Kidney (tissue), 14 donors: ENCODE results near the gene E2F4. TPM values are rescaled to one million over a fixed set of nuclear protein-coding genes. Genes with fewer than 3 reads are reported as not detected.

Experiments used
- DNase-seq, 5 donors: peaks; one replicate each; pipeline ENCODE4 v3.0.0-alpha.2; 2013 to 2020
- FAIRE-seq: peaks from 2 replicates; lab custom pipeline; 2012; peaks lifted over from hg19 to GRCh38; lab: Jason Lieb, UNC
- H3K27ac ChIP-seq, 2 donors: one replicate each; pipeline ENCODE4 v1.7.0; 2013; ENCODE audit warnings: low read depth in 2 of 2, low read length in 2 of 2, inconsistent platforms in 1 of 2
- H3K27me3 ChIP-seq: one replicate; pipeline ENCODE4 v1.7.1; 2013; ENCODE audit warnings: low read length, inconsistent platforms; ENCODE audit not compliant: control insufficient read depth, insufficient read depth
- H3K36me3 ChIP-seq, 3 donors: one replicate each; pipeline versions ENCODE4 v1.7.0 to v1.7.1; 2013; ENCODE audit warnings: low read length in 3 of 3, control low read depth in 1 of 3, inconsistent platforms in 1 of 3; ENCODE audit not compliant: insufficient read depth in 3 of 3, control insufficient read depth in 2 of 3
- H3K4me1 ChIP-seq, 3 donors: one replicate each; pipeline versions ENCODE4 v1.7.0 to v1.7.1; 2013; ENCODE audit warnings: low read length in 3 of 3, inconsistent platforms in 1 of 3, low read depth in 1 of 3; ENCODE audit not compliant: control insufficient read depth in 2 of 3, insufficient read depth in 2 of 3
- H3K4me3 ChIP-seq, 3 donors: one replicate each; pipeline versions ENCODE4 v1.7.0 to v1.8.1; 2013; ENCODE audit warnings: low read length in 3 of 3, control low read depth in 1 of 3, inconsistent platforms in 1 of 3
- H3K9ac ChIP-seq, 3 donors: one replicate each; pipeline versions ENCODE4 v1.7.0 to v1.7.1; 2013; ENCODE audit warnings: low read length in 3 of 3, control low read depth in 1 of 3, inconsistent platforms in 1 of 3
- H3K9me3 ChIP-seq, 3 donors: one replicate each; pipeline versions ENCODE4 v1.7.0 to v1.7.1; 2013; ENCODE audit warnings: low read length in 3 of 3, control low read depth in 1 of 3, inconsistent platforms in 1 of 3; ENCODE audit not compliant: control insufficient read depth in 2 of 3, insufficient read depth in 1 of 3
- intact Hi-C: fragments of 100-400 bp; cut with DNase I; formaldehyde crosslinking; loops from one replicate; pipeline ENCODE4 v1.11.1; 2022
- polyA plus RNA-seq: library from polyadenylated mRNA; stranded (reverse); fragments of 350-450 nt; fragmentation: Illumina TruSeq; extraction: RNeasy Lipid Tissue Mini Kit (QIAGEN cat#74804); gene quantifications from one replicate; pipeline ENCODE4 v1.2.3, GENCODE V29; 2014; ENCODE audit warnings: low read depth, low replicate concordance; ENCODE audit not compliant: insufficient read depth
- total RNA-seq: library from RNA; stranded (reverse); fragmentation: NEBNext Ultra II Directional; extraction: Animal tissue kit (Norgen Biotek cat#: 25700); gene quantifications from one replicate; pipeline ENCODE4 v1.2.1, GENCODE V29; 2021
- TF ChIP-seq, protein P1 (sequence below): IDR thresholded peaks from 3 replicates; pipeline ENCODE4 v1.5.1; 2012; ENCODE audit warnings: mild to moderate bottlenecking, moderate library complexity, borderline replicate concordance; ENCODE audit not compliant: insufficient read depth; ENCODE audit errors: extremely low read depth
- donor health status: control.
- donor health status: control.
- donor health status: control.
- donor health status: control.
- donor health status: control.
- donor health status: DM: yes; HTN: yes; CAD: no.
- donor health status: Normal renal cell carcinoma (clear cell type).

The E2F4 gene
- total and polyA plus RNA-seq, 2 donors from 2014 or later: 39.1 to 54.4 TPM

DNA sequence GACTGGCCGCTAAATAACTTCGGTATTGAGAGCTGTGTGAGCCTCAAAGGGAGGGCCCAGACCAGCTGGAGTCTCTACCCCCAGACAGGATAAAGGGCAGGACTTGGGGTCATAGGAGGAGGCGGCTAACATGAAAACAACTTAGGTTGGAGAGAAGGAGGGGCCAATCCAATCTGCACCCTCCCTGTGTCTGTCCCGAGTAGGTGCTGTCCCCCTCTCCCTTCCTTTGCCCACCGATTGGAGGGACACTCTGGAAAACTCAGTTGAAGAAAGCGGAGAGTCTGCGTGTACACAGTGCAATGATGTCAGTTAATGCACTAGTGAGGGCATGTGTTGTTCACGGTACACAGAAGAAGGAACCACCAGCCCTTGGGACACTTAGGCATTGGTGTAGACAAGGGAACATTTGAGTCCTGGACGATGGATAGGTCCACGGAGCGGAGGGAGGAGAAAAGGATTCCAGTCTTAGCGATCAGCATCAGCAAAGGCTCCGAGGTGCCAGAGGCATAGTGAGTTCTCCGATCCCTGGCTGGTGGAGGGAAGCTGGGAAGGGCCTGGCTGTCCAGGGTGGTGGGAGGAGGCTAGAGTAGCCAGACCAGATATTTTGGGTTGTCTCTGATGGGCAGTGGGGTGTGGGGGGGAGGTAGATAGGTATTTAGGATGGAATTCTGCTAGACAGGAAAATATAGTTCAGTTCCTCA lies 20.9 kb upstream of the E2F4 start:
- Histone ChIP-seq H3K4me1 (peaks cover 0 to 34% (median 9%) of the 10 kb centered on the region in 3 donors), H3K27ac (peak overlapping the region; percentile 85 to 89), H3K9ac (peak overlapping the region in 2 of 3 donors; percentile 80 to 94), H3K36me3 (no peaks in the 10 kb centered on the region), H3K9me3 (no peaks in the 10 kb centered on the region), H3K27me3 (peaks cover 37% of the 10 kb centered on the region), H3K4me3 (peak overlapping the region in 2 of 3 donors; percentile 47 to 60)
- no peak for FAIRE-seq
- peak in 1 of 5 donors; percentile 46 for DNase-seq
- intact Hi-C loops: no loop called here
- TF ChIP-seq, protein P1, sequence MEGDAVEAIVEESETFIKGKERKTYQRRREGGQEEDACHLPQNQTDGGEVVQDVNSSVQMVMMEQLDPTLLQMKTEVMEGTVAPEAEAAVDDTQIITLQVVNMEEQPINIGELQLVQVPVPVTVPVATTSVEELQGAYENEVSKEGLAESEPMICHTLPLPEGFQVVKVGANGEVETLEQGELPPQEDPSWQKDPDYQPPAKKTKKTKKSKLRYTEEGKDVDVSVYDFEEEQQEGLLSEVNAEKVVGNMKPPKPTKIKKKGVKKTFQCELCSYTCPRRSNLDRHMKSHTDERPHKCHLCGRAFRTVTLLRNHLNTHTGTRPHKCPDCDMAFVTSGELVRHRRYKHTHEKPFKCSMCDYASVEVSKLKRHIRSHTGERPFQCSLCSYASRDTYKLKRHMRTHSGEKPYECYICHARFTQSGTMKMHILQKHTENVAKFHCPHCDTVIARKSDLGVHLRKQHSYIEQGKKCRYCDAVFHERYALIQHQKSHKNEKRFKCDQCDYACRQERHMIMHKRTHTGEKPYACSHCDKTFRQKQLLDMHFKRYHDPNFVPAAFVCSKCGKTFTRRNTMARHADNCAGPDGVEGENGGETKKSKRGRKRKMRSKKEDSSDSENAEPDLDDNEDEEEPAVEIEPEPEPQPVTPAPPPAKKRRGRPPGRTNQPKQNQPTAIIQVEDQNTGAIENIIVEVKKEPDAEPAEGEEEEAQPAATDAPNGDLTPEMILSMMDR: no peak

DNA sequence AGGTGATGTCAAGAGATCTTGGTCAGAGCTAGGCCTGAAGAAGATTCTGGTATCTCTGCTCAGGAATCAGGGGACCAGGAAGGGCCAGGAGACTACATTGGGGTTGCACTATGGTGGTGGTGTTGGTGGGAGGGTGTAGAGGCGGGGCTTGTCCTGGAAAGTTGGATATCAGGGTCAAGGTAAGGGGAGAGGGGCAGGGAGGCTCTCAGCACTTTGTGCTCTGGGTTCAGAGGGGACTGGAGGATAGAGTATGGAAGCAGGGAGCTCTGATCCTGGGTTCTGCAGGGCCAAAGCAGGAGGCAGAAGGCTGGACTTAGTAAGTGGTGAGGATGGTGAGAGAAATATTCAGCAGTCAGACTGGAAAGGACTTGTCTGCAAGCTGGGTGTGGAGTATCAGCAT lies 18.6 kb upstream of the E2F4 start:
- Histone ChIP-seq H3K9ac (peak overlapping the region in 1 of 3 donors; percentile 68), H3K9me3 (no peaks in the 10 kb centered on the region), H3K27me3 (peaks cover 23% of the 10 kb centered on the region), H3K36me3 (no peaks in the 10 kb centered on the region), H3K4me1 (peaks cover 0 to 40% (median 9%) of the 10 kb centered on the region in 3 donors), H3K4me3 (peak overlapping the region in 2 of 3 donors; percentile 47 to 64), H3K27ac (peak overlapping the region; percentile 81 to 90)
- no peak for FAIRE-seq
- TF ChIP-seq, protein P1: no peak
- intact Hi-C loops: no loop called here
- no peak for DNase-seq

DNA sequence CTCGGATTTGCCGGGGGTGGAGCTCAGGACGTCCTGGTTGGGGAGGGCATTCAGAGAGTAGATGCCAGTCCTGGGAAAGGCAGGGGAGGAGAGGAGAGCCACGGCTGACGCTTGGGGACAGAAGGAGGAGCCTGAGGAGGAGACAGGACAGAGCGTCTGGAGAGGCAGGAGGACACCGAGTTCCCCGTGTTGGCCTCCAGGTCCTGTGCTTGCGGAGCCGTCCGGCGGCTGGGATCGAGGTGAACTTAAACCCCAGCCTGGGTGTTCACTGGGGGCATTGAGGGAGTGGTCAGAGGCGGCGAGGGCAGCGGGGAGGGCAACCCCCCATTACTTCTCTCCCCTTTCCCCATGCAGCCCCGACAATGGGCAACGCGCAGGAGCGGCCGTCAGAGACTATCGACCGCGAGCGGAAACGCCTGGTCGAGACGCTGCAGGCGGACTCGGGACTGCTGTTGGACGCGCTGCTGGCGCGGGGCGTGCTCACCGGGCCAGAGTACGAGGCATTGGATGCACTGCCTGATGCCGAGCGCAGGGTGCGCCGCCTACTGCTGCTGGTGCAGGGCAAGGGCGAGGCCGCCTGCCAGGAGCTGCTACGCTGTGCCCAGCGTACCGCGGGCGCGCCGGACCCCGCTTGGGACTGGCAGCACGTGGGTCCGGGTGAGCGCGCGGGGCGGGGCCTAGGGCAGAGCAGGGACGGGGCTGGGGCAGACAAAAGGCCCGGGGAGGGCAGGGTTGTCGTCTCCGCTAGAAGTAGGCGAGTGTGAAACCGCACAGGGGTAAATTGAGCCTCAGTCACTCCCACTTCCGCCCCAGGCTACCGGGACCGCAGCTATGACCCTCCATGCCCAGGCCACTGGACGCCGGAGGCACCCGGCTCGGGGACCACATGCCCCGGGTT lies 17.9 kb upstream of the E2F4 start:
- Histone ChIP-seq H3K4me3 (peak overlapping the region; percentile 28 to 64 (median 47)), H3K27ac (peak overlapping the region; percentile 81 to 90), H3K36me3 (no peaks in the 10 kb centered on the region), H3K27me3 (peaks cover 19% of the 10 kb centered on the region), H3K9me3 (no peaks in the 10 kb centered on the region), H3K4me1 (peaks cover 0 to 46% (median 9%) of the 10 kb centered on the region in 3 donors), H3K9ac (peak overlapping the region in 2 of 3 donors; percentile 32 to 71)
- peak; percentile 78 to 96 (median 84) for DNase-seq
- TF ChIP-seq, protein P1: peak; percentile 23
- no peak for FAIRE-seq
- intact Hi-C loops: no loop called here
